ENCODE measurements around the gene TOMM20.
A peak's percentile ranks its signal among the peaks of the same experiment; 100 is the strongest.
"Not testable (repeated sequence)": the region's sequence is repeated elsewhere in the genome, so short reads cannot be mapped to it uniquely, and the experiment has no call there.

TOMM20 gene

DNA sequence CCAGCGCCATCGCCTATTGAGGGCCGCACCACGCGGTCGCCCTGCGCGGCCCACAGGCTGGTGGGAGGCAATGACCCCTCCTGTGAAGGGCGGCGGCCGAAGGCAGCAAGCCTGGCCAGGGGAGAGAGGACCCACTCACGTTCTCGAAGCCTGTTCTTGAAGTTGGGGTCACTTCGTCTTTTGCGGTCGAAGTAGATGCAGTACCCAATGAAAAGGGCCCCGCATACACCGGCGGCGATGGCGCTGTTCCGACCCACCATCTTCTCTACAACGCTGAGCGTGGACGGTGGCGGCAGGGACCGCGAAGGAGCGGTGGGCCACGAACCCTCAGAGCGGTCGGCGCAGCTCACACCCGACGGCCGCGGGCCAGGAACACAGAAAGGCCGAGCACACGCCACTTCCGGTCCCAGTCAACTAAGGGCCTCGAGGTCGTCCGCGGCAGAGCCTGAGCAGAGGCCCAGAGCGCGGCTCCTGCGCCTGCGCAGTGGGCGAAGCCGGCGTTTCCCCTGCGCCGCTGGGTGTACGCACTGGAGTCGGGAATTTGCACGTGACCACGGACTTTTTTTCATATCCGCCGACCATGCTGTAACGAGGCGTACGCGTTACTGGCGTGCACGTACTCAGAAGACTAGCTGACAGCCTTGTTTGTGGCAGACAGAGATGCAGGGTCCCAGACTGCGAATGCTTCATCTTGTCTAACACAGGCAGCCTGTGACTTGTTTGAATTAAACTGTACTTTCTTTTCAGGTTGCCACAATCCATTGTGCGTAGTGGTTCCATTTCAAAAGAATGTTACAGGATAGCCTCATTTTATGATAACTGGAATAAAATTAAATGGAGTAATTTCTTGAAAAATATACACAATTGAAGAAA, at the start of gene TOMM20:
TSS of gene TOMM20 (minus strand) at position 382 of the 873 bp plus-strand sequence. CDS start at position 260, 122 bp downstream.
- peak; percentile 92 for DNase-seq

DNA sequence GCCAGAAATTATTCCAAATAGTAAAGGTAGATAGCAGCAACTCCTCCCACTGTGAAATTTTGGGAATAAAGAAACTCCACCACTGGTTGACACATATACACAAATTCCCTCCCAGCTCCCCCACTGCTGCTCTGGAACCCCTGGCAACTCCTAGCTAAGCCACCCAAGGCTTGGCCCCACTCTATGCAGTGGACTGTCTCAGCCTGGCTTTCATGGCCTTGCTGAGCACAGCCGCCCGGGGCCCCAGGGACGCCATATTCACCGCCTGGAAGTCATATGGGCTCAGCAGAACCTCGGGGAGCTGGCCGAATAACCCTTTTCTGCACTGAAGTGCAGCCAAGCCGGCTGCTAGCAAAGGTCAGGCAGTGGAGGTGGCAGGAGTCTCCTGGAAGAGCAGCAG, 47.8 kb upstream of the TOMM20 start:
- DNase-seq: no peak

DNA sequence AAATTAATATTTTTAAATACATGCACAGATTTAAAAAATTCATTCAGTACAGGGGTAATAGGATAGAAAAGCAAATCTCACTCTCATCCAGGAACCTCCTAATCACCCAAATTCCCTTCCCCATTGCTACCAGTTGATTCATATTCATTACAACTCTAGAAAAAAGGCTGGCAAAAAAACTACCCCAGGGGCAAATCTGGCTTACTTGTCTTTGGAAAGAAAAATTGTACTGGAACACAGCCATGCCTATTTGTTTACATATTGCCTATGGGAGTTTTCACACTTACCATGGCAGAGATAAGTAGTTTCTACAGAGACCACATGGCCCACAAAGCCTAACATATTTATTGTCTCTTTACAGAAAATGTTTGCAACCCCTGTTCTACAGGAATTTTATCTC, 41.3 kb upstream of the TOMM20 start:
- no peak for DNase-seq

DNA sequence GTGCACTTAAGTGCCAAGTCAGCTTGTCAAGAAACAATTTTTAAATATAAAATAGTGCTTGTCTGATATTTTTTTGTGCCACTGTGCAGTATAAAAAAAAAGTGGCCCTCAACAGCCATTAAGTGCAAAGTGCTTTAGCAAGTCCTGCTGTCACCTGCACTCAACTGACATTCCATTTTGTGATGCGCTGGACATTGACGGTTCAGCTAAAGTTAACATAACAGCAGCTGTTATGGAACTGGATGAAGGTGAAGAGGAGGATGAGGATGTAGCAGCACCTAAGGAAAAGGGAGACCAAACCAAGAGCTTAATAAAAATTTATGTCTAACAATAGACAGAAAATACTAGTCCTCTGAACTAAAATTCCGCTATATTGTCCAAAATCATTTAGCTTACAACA, 39.7 kb upstream of the TOMM20 start:
- no peak for DNase-seq

DNA sequence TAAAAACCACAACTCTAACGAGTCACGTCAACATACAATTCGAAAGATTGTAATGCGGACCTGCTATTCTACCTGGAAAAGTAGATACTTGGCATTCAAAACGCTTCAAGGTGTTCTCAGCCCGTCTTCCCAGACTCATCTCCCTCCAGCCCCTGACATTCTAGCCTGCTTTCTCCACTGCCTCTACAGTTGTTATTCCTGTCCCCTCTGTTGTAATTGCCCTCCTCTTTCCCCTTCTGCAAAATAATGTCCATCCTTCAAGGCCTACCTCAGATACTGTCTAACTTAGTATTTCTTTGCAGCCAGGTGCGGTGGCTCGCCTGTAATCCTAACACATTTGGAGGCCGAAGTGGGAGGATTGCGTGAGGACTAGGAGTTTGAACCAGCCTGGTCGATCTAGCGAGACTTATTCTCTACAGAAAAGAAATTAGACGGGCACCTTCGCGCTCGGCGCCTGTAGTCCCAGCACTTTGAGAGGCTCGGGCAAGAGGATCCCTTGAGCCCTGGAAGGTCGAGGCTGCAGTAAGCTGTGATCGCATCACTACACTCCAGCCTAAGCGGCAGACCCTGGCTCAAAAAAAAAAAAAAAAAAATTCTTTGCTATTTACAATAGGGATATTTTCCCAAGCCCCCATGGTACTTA, 33.2 kb upstream of the TOMM20 start:
- no peak for DNase-seq

- peak; percentile 94 for DNase-seq
These were observed 32.5 kb upstream of the TOMM20 start, which contains the start of gene RBM34 for GRCh38 chr1:235160957-235161684. RBM34 (minus strand) TSS chr1:235161250; CDS start chr1:235161226, 24 bp downstream.

DNA sequence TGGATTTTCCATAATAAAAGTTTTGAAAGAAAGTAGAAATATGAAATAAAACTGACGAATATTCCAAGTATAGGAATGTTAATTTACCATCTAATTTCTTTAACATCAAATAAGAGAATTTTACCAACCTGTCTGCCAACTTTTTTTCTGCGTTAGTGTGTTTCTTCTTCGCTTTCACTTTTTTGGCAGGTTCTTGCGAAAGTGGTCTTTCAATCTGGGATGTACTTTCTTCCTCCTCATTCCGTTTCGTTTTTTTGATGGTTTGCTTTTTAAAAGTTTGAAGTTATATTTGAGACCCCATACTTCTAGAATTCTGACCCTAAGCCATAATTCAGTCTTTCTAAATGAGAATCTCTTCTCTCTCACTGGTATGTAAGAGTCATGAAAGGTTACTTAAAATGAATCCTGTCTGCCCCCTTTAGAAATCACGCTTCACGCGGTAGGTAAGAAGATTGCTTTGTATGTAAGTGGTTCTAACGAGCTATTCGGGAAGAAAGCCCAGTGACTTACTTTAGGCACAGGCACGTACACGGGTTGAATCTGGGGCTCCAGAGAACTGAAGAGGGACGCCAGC, 31.8 kb upstream of the TOMM20 start:
- no peak for DNase-seq

DNA sequence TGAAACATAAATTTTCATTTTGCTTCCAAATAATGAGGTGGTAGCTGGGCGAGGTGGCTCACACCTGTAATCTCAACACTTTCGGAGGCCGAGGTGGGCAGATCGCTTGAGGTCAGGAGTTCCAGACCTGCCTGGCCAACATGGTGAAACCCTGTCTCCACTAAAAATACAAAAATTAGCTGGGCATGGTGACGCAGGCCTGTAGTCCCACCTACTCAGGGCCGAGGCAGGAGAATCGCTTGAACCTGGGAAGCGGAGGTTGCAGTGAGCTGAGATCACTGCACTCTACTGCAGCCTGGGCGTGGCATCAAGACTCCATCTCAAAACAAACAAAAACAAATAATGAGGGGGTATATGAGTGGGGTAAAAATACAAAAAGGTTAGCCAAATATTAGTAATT, 31.3 kb upstream of the TOMM20 start:
- not testable (repeated sequence) for DNase-seq

DNA sequence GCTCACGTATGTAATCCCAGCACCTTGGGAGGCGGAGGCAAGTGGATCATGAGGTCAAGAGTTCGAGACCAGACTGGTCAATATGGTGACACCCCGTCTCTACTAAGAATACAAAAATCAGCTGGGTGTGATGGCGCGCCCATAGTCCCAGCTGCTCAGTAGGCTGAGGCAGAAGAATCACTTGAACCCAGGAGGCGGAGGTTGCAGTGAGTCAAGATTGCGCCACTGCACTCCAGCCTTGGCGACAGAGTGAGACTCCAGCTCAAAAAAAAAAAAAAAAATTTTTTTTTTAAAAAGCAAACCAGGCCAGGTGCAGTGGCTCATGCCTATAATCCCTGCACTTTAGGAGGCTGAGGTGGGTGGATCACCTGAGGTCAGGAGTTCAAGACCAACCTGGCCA, 30.6 kb upstream of the TOMM20 start:
- DNase-seq: not testable (repeated sequence)

DNA sequence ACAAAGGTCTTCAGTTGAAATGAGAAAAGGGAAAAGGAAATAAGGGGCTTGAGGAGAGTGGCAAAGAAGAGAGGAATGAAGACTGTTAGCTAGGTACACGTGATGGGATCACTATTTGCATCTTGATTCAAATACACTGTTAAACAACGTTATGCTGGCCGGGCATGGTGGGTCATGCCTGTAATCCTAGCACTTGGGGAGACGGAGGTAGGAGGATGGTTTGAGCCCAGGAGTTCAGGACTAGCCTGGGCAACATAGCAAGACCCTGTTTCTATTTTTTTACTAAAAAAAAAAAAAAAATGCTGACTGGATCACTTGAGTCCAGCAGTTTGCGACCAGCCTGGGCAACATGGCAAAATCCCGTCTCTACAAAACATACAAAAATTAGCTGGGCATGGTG, 30.0 kb upstream of the TOMM20 start:
- no peak for DNase-seq

- no peak for DNase-seq
These were observed 28.5 kb upstream of the TOMM20 start for GRCh38 chr1:235157150-235157549.

DNA sequence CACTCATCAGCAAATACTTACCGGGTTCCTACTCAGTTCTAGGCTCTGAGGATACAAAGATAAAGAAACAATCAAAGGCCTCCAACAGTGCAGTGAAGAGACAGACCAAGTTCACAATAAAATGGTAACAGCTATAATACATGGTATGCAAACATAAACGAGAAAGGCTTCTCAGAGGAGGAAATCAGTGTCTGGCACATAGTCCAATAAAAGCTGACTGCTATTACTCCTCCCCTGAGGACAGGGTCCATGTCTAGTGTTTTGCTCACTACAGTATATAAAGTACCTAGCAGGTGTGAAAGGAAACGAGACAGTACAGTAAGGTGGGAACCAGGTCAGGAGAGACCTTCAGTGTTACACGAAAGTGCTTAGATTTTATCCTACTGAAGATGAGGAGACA, 28.1 kb upstream of the TOMM20 start:
- no peak for DNase-seq

GRCh38 chr1:235156265-235156664, 27.6 kb upstream of the TOMM20 start:
- DNase-seq: no peak

DNA sequence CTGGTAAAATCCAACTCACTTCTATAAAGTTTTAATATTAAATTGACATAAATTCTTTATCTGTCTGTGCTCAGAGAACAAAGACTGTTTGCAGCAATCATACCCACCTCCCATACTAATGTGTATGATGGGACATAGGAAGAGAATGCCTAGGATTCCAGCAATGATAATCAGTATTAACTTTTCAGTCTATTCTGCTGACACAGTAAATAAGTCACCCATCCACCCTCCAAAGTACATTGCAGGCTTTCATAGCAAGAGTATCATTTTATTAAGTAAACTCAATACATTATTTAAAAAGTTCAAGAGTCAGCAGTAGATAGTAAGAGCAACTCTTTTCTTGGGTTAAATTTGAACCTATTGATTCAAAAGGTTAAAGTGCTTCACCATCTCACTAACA, 23.6 kb upstream of the TOMM20 start:
- DNase-seq: no peak

- DNase-seq: no peak
These were observed 22.4 kb upstream of the TOMM20 start for GRCh38 chr1:235151033-235151432.

DNA sequence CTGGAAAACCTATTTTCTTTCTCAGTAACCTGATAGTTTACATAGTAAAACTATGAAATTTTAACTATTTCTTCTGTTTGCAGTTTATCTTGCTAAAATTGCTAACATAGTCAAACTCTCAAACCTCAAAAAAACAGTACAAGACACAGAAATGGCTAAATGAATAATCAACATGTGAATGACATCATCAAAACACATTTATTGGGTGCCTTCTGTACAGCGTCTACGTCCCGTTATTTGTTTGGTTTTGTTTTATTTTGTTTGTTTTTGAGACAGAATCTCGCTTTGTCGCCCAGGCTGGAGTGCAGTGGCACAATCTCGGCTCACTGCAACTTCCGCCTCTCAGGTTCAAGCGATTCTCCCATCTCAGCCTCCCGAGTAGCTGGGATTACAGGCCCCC, 21.2 kb upstream of the TOMM20 start:
- no peak for DNase-seq

GRCh38 chr1:235147269-235147668, 18.6 kb upstream of the TOMM20 start:
- DNase-seq: no peak

DNA sequence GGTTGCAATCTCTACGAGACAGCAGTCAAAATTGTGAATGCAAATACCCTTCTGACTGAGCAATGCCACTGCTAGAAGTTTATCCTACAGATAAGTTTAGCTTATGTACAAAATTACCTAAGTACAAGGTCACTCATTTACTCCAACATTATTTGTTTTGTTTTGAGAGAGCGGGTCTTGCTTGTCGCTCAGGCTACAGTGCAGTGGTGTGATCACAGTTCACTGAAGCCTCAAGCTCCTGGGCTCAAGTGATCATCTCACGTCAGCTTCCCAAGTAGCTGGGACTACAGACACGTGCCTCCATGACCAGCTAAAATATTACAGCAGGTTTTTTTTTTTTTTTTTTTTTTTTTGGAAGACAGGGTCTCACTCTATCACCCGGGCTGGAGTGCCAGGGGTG, 17.0 kb upstream of the TOMM20 start:
- no peak for DNase-seq

GRCh38 chr1:235142991-235143390, 14.4 kb upstream of the TOMM20 start:
- DNase-seq: no peak

DNA sequence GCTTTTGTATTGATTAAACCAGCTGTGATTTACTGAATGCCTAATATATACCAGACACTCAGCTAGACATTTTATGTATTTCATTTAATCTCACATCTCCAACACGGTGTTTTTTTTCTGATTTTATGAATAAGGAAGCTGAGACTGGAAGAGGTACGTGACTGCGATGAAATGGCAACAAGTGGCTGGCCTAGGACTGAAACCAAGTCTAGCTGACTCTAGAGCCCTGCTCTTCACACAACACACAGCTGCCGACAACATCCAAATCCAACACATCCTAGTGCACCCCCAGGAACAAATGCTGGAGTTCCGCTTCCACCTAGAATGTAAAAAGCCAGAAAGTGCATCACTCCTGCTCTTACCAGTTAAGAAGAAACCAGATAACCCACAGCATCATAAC, 10.7 kb upstream of the TOMM20 start:
- no peak for DNase-seq

DNA sequence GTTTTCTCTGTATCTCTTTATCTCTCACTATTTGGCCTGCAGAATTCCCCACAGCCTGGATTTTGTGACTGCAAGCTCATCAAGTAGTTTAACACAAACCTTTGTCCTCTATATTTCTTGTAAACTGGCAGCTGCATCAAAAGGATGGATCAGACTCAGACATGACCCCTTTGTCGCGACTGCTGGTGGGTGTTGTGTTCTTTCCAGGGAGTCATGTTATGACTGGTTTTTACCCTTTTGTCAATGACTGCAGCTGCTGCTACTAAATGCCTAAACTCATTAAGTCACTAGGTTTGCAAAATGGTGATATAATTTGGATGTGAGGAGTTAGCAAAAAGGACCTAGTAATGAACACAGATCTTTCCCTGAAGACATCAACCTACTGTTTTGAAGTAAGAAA, 10.2 kb upstream of the TOMM20 start:
- DNase-seq: no peak

GRCh38 chr1:235136111-235136510, 7.5 kb upstream of the TOMM20 start:
- no peak for DNase-seq

- DNase-seq: no peak
These were observed 5.5 kb upstream of the TOMM20 start for GRCh38 chr1:235134171-235134570.

All from stimulated activated CD4-positive, alpha-beta T cell treated with anti-CD3 and anti-CD28 coated beads, Interleukin-4, amount 100 ng/mL, for 1 hour (primary cell).